ENCODE results near the gene MOB4. TPM values are rescaled to one million over a fixed set of nuclear protein-coding genes. Genes with fewer than 3 reads are reported as not detected.

Gene MOB4
- 26.4 and 27.6 TPM in 2 replicates for total RNA-seq

DNA sequence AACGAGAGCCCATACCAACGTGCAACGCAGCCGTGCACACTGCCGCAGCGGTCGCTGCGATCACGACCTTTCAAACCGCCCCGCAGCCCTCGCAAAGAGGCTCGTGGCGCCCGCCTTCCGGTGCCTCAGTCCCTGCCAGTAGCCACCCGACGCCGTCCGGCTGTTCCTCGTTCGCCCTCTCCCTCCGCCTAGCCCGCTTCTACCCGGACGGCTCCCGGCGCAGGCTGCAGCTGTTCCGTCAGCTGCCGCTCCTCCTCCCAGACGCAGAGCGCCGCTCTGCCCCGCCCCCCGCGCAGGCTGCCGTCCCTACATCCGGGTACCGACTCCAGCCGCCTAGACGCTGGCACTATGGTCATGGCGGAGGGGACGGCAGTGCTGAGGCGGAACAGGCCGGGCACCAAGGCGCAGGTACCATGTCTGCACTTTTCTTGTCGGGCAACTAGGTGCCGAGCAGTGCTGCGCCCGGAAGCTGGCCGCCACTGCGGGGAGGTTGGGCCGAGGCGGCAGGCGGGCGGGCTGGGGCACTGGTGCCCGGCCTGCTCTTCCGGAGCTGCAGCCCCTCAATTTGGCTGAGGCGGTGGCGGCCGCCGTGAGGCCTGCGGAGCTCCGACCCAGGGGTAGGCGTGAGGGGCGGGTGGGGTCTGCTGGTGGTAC lies at the start of gene MOB4:
Gene MOB4 (plus strand): TSS at position 328 of the 654 bp plus-strand sequence. CDS start 21 bp downstream, at position 349.

DNA sequence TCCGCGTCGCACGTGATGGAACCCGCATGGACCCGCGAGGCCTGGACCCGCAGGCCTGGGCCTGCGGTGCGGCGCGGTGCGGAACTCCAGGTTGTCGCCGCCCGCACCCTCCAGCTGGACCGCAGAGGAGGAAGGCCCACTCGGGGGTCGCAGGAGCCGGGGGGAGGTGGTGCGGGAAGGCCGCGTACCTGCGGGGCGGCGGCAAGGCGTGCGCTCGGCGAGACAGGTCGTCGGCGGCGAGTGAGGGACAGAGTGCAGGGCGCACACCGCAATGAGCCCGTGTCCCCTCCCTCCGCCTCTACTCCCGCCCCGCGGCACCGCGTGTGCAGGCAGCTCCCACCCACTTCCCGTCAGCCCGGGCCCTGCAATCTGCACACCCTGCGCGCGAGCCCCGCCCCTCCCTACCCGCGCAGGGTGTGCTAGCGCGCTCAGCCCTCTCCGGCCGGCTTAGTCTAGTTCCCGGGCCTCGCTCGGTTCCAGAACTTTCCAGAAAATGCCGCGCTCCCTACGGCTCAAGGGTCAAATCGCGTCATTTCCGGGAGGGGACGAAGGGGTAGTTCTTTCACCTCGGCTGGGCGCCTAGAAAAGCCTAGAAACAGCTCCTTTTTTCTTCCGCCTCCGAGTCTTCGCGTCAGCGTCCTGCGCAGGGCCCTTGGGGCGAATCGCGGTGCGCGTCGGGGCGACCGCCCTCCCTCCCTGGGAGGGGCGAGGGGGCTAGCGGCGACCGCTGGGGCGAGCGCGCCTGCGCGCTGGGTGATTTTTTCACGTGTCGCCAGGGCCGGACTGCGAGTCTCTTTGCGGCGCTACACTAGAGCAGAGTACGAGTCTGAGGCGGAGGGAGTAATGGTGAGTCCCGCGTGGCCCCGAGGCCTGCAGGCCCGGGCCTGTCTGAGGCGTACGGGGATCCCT lies 16.0 kb upstream of the MOB4 start, which contains the start of the genes HSPD1 and HSPE1:
Gene HSPD1 (minus strand): TSS at position 247 of the 909 bp plus-strand sequence. CDS start 992 bp downstream, outside the sequence.
Gene HSPE1 (plus strand): TSS at position 786 of the 909 bp plus-strand sequence. CDS start 58 bp downstream, at position 844.

Small RNA genes within 50 kb of the gene (small RNA-seq; reads per million reads assigned to genes)
- gene AC020550.1 = not detected

Other genes with a start within 250 kb of the MOB4 start
- gene ANKRD44, start 205.3 kb upstream of the MOB4 start, total RNA-seq = 4.4 and 16.4 TPM in 2 replicates
- 166 and 176 TPM in 2 replicates for gene SF3B1, start 81.0 kb upstream of the MOB4 start, total RNA-seq
- 20.6 and 27.2 TPM in 2 replicates for gene COQ10B, start 62.5 kb upstream of the MOB4 start, total RNA-seq
- 282 and 312 TPM in 2 replicates for gene HSPD1, start 16.2 kb upstream of the MOB4 start, total RNA-seq
- gene HSPE1, start 15.7 kb upstream of the MOB4 start, total RNA-seq = 75.3 and 90.9 TPM in 2 replicates
- 2.5 and 4.4 TPM in 2 replicates for gene RFTN2, start 159.5 kb downstream of the MOB4 start, total RNA-seq
- gene MARS2, start 189.3 kb downstream of the MOB4 start, total RNA-seq = 4.0 and 7.4 TPM in 2 replicates

Measured in subcutaneous preadipocyte (primary cell).